CD4-positive, alpha-beta T cell treated with Interleukin-17A for 1 hour (primary cell): Measurements from ENCODE around the gene ANKRD65.
"Not testable (repeated sequence)": the region's sequence is repeated elsewhere in the genome, so short reads cannot be mapped to it uniquely, and the experiment has no call there.

Source experiments
- DNase-seq: peaks from one replicate; pipeline ENCODE4 v3.0.0-alpha.2; 2020

The ANKRD65 gene

DNA sequence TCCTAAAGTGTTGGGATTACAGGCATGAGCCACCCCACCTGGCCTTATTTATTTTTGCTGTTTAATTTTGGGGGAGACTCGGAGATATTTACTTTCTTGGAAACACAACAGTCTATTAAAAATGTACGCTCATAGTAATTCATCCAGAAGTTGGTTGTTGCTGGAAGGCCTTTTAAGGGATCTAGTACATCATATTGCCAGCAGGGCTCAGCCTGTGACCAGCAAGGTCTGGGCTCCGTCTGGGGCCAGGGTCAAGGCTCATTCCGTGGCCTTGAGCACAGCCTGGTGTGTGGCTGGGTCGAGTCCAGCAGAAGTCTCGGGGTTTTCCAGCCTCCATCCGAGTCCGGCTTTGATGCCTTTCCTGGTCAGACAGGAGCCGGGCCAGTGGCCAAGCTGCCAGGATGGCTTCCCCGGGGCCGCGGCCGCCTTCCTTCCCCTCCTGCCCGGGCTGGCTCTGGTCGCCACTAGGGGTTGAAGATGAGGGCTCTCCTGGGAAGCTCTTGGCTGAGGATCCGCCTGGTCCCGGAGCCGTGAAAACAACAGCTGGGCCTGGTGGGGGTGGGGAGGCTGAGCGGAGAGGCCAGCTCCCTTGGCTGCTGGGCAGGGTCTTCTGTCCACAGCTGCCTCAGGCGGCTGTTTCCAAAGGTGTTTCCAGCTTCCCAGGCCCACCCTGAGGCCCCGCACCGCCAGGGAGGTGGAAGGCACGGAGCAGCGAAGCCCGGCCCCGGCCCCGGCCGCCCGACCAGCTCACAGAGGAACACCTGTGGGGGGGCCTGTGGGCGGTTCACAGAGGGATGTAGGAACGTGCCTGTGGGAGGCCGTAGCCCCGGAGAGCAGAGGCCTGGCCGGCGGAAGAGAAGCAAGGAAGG lies 9.3 kb upstream of the ANKRD65 start:
- DNase-seq = no peak

DNA sequence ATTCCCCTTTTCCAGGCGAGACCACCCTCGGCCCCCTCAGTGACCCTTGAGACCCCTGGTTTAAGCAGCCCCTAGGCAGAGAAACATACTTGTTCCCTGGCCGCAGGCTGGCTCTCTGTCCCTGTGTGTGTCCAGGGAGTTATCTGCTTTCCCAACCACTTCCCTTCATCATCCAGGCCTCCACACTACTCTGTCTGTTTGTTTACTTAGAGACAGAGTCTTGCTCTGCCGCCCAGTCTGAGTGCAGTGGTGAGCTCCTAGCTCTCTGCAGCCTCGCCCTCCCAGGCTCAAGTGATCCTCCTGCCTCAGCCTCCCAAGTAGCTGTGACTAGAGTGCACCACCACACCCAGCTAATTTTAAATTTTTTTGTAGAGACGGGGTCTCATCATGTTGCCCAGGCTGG lies 8.6 kb upstream of the ANKRD65 start:
- DNase-seq = no peak

DNA sequence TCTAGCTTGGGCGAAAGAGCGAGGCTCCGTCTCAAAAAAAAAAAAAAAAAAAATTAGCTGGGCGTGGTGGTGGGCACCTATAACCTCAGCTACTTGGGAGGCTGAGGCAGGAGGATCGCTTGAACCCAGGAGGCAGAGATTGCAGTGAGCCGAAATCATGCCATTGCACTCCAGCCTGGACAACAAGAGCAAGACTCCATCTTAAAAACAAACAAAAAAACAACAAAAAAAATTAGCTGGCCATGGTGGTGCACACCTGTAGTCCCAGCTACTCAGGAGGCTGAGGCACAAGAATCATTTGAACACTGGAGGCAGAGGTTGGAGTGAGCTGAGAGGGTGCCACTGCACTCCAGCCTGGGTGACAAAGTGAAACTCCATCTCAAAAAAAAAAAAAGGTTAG lies 7.9 kb upstream of the ANKRD65 start:
- not testable (repeated sequence) for DNase-seq

DNA sequence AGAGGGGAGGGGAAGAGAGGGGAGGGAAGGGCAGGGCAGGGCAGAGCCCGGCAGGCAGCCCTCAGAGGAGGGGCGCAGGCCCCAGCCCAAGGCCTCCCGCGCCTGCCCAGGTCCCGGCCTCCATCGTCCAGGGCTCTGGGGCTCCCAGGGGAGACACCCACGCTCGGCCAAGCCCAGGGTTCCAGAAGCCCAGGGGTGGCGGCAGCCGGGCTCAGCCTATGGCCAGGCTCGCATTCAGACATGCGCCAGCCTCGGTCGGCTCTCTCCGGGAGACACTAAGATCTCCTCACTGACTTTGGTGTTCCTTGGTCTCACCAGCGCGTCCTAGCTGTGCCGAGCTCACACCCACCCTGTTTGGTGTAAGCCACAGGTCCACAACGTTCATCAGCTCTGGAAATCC lies 7.1 kb upstream of the ANKRD65 start:
- DNase-seq = no peak

DNA sequence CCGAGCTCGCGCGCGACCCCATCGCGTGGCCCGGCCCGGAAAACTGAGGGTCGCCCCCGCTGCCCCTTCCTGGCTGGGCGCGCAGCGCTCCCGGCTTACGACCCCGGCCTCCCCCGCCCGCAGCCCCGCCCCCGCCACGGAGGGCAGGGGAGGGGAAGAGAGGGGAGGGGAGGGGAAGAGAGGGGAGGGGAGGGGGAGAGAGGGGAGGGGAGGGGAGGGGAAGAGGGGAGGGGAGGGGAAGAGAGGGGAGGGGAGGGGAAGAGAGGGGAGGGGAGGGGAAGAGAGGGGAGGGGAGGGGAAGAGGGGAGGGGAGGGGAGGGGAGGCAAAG lies 6.7 kb upstream of the ANKRD65 start:
- no peak for DNase-seq

DNA sequence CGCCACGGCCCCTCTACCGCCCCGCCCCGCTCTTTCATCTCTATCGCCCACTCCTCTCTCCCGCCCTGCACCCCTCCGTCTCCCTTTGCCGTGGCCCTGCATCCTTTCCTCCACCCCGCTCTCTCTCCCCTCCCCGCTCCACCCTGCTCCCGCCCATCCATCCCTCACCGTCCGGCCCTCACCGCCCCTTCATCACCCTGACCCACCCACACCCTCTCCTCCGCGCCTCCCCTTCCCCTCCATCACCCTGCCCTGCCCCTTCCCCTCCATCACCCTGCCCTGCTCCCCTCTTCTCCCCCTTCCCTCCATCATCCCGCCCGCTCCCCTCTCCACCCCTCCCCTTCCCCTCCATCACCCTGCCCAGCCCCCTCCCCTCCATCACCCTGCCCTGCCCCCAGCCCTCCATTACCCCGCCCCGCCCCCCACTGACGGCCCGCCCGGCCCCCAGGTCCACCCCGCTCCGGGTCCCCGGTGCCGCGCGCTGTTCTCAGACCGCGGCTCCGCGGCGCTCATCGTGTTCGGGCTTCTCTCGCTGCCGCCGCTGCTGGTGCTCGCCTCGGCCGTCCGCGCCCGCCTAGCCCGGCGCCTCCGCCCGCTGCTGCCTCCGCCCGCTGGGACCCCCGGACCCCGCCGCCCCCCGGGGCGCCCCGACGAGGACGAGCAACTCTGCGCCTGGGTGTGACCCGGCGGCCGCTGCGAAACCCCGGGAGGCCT lies 6.2 kb upstream of the ANKRD65 start:
- no peak for DNase-seq

DNA sequence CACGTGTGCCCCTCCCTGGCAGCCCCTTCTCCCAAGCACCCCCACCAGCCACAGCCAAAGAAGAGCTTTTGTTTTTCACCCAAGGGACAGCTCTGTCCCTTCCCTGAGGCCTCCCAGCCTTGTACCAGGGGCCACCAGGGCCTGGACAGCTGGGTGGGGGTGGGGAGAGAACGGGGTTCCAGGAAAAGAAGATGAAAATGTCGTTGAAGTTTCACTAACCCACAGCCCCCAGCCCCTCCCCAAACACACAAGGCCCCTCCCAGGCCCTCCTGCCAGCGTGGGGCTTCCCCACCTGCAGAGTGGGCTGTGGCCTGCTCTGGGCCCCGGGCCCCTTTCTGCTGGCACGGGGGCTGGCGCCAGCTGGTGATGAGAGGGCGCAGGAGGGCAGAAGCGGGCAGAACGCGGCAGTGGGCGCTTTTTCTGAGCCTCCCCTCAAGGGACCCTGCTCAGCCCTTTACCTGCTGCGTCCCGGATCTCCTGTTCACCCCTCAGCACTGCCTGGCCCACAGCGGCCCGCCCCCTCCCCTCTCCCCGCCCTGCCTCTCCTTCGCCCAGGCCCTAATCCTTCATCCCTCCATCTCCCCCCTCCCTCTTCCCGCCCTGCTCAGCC lies 5.5 kb upstream of the ANKRD65 start:
- no peak for DNase-seq

DNA sequence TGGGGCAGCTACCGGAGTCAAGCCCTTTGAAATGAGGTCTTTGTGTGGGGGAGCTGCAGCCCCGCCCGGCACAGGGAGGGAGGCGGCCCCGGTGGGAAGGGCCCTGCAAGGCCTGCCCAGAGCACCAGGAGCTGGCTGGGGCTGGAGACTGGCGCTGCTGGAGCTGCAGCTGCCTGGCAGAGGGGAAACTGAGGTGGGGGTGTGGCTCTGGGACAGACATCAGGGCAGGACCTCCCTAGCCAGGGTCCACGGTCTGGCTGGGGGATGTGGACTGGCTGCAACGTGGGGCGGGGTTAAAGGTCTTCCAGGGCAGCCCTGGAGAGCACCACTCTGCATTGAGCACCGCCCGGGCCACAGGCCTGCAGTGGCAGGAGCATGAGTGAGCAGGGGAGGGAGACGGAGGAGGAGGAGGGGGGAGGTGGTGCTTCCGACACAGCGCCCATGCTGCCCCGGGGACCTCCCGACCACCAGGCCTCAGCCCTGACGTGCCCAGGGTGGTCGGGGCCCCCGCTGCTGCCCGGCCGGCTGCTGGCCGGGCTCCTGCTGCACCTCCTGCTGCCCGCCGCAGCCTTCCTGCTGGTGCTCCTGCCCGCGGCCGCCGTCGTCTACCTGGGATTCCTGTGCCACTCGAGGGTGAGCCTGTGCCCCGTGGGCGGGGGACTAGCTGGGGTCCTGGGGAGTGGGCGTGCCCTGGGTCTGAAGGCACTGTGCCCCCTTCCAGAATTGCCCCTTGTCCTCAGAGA lies 4.8 kb upstream of the ANKRD65 start:
- DNase-seq = no peak

DNA sequence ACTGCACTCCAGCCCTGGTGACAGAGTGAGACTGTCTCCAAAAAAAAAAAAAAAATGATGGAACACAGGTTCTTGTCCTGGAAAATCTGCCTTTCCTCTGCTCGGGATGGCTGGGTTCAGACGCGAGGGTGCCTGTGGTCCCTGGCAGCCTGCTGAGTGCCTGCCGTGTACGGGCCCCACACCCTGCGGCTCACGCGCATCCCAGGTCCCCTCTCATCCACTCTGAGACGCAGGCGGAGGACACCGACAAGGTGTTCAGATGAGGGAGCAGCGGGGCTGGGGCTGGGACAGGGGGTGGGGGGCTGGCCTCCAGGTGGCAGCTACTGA lies 4.3 kb upstream of the ANKRD65 start:
- DNase-seq = no peak

DNA sequence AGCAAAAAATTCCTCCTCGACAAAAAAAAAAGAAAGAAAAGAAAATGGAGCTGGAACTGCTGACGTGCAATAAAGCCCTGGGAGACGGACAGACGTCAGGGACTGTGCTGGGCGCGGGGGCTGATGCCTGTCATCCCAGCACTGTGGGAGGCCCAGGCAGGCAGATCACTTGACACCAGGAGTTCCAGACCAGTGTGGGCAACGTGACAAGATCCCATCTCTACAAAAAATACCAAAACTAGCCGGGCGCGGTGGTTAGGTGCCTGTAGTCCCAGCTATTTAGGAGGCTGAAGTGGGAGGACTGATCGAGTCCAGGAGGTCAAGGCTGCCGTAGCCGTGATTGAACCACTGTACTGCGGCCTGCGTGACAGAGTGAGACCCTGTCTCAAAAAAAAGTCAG lies 3.6 kb upstream of the ANKRD65 start:
- DNase-seq = no peak

DNA sequence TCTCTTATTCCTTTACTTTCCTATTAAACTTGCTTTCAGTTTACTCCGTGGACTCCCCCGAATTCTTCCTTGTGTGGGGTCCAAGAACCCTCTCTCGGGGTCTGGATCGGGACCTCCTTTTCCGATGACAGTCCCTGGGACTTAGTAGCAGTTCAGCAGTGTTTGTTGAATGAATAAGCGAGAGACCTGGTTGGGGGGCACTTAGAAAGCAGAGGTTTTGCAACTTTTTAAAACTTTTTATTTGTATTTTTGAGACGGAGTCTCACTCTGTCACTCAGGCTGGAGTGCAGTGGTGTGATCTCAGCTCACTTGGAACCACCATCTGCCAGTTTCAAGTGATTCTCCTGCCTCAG lies 2.1 kb upstream of the ANKRD65 start:
- no peak for DNase-seq

DNA sequence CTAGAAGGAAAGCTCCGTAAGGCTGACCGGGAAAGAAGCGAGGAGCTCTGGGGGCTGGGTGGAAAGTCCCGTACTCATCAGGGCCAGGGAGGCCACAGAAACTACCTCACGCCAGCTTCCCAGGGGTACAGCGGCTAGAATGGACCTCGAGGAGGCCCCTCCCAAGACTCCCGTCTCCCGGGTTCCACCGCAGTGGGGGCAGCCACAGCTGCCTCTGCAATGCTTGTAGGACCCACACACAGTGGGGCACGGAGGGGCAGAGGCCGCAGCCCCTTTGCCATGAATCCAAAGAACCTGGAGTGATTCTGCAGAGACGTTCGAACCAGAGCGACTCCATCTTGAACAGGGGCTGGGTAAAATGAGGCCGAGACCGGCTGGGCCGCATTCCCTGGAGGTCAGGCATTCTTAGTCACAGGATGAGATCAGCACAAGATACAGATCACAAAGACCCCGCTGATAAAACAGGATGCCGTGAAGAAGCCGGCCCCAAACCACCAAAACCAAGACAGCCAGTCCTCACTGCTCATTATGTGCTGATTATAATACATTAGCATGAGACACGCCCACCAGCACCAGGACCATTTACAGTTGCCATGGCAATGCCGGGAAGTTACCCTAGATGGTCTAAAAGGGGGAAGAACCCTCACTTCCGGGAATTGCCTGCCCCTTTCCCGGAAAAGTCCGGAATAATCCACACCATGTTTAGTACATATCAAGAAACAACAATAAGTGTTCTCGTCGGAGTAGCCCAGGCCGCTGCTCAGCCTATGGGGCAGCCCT lies 1.6 kb upstream of the ANKRD65 start:
- DNase-seq = no peak

DNA sequence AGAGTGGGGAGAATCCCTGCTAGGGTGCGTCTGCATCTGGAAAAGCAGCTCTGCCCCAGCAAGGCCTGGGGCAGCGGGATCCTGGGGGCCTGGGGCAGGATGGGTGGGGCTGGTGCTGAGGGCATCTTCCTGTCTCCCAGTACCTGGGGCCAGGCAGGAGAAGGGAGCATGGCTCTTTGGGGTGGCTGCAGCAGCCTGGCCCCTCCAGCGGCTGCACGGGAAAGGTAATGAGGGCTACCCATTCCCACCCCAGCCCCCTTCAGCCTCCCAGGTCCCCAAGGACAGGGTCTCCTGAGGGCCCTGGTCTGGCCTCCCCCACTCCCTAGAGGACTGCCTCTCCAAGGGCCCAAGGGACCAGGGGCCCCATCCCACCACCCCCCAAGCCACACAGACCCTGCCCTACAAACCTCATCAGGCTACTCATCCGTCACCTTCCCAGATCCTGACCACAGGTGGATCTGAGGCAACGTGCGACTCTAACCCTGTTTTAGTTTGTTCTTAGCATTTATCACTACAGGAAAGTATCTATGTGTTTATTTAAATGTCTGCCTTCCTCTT lies 910 bp upstream of the ANKRD65 start:
- no peak for DNase-seq

DNA sequence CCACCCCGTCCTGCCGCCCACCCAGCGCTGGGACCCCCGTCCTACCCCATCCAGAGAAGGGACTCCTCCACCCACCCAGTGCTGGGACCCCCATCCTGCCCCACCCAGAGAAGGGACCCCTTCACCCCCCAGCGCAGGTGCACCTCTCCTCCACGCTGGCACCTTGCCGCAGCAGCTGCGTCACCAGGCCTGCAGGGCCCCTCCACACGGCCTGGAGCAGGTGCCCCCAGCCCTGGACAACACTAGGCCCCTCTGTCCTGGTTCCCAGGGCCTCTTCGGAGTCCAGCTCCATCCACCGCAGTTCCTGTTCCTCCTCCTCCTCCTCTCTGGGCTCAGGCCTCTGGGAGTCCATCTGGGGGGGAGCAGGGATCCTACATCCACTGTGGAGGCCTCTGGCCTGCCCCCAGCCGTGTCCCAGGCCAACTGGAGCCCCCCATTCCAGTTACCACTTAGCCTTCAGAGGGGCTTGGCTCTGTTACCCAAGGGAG lies 378 bp downstream of the ANKRD65 start:
- DNase-seq = no peak

DNA sequence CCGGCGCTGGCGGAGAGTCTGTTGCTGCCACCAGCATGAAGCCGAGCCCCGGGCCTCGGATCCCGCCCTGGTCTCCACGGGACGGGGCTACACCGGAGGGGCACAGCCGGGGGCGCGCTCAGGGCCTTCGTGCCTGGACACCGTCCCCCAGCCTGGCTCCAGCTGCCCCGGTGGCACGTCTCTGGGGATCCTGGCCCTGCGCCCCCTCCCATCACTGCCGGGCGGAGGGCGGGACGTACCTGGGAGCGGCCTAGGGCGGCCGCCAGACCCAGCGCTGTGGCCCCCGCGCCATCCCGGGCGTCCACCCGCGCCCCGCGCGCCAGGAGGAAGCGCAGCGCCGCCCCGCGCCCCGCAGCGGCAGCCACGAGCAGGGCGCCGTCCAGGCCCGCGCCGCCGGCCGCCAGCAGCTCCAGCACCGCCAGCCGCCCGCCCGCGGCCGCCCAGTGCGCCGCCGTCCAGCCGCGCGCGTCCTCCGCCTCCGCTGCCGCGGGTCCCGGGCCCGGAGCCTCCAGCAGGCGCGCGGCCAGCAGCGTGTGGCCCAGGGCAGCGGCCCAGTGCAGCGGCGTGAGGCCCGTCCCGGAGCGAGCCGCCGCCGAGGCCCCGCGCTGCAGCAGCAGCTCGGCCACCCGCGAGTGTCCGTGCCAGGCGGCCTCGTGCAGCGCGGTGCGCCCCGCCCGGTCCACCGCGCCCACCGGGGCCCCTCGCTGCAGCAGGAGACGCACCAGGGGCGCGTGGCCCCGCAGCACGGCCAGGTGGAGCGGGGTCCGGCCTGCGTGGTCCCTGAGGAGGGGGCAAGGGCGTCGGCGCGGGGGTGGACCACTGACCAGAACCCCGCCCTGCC lies 1.0 kb downstream of the ANKRD65 start:
- DNase-seq = no peak

DNA sequence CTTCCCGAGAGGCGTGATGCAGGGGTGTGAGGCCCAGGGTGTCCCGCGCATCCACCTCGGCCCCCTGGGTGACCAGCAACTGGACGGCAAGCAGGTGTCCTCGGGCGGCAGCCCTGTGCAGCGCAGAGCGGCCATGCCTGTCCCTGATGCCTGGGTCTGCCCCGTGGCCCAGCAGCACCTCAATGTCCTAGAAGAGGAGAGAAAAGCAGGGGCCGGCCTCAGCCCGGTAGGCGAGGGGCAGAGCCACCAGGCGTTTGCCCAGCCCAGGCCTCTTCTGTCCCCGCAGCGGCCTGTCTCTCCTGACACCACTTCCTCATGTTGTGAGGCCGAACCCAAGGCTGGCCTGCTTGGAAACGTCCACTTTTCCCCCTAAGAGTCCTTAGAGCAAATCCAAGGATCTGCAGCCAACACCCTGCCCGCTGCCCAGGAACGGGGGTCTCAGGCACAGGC lies 1.7 kb downstream of the ANKRD65 start:
- no peak for DNase-seq

DNA sequence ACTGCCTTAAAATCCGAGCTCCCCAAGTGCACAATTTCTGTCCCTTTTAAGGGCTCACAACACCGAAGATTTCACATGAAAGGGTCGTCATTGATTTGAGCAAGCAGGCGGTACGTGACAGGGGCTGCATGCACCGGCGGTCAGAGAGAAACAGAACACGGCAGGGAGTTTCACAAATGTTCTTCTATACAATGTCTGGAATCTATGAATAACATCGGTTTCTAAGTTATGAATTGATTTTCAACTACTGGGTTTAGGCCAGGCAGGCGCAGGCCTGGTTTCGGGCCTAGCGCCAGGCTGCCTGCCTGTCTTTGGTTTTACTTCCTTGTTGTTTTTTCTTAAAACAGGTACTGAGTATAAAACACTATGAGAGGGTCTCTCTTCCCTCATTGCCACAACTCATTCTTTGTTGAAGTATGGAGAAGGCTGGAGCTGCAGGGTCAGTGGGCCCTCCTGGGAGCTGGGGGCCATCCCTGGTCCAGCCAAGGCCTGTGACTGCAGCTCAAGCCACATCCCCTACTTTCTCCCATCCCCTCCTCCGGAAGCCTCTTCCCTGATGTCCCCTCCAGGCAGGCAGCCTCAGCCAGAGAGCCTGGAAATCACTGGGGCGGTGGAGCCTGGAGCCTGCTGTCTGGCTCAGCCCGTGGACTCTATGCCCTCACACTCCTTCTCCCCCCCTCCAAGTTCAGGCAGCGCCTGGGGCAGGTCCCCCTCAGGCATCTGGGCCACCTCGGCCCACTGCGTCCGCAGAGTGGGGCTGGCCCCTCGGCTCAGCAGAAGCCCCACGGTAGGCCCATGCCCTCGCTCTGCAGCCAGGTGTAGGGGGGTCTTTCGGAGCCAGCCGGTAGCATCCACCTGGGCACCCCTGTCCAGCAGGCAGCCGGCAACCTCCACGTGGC lies 2.4 kb downstream of the ANKRD65 start:
- DNase-seq = no peak

DNA sequence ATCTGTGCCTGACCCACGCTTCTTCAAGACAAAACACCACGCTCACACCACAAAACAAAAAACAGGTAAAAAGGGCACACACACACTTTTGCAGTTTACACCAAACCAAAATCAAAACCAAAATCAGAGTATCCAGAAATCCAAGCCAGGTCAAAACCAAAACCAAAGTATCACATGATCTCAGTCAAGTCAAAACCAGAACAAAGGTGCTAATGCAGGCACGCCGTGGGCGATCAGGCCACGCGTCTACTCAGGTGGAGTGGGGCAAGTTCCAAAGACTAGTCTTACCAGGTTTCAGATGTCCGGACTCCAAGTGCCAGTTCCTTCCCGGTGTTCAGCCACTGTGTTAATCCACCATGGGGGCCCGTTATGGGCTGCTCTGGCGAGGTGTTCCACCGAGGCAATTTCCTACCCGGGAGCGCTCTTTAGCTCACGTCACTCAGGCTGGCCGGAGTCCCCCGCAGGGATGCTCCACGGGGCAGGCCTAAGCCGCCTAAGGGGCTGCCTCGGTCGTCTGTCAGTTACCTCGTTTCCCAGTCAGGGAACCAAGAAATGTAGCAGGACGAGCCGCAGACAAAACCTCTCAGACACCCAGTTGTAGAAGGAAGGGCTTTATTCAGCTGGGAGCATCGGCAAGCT lies 3.1 kb downstream of the ANKRD65 start:
- not testable (repeated sequence) for DNase-seq

DNA sequence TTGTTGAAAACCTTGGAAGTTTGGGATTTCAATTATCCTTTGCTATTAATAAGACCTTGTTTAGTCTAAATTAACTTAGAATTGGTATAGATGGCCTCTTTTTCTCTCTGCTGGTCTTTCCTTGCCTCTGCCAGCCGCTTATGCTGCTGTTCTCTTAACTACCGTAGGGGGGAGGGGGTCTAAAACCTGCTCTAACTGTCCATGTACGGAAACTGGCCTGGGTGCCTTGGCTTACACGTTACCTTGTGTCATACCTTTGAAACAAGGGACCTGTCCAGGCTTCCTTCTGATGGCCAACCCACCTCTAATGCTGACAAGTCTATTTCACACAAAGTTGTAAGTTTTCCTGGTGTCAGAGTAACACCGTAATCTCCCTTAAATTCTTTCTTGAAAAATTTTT lies 3.7 kb downstream of the ANKRD65 start:
- not testable (repeated sequence) for DNase-seq

DNA sequence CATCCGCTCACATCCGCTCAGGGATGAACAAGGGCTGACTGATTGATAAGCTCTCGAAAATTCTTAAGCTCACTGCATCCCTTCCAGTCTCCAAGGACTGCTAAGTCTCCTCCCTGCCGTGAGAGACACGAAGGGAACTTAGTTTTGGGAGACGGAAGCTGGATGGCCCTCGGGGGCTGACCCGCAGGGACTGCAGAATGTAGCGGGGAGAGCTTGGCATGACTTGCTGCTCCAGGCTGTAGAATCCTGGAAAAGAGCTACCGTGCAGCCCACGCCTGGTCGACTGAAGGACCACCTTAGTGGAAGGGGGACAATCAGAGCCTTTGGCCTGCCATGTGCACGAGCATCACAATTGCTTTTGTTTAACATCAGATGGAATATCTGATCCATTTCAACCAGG lies 5.3 kb downstream of the ANKRD65 start:
- DNase-seq = no peak
